Measurements from ENCODE around the gene CCDC57. TPM values are rescaled to one million over a fixed set of nuclear protein-coding genes. Genes with fewer than 3 reads are reported as not detected.

The CCDC57 gene
- total and polyA plus RNA-seq, 4 donors = 5.4 to 19.1 (median 11.7) TPM

DNA sequence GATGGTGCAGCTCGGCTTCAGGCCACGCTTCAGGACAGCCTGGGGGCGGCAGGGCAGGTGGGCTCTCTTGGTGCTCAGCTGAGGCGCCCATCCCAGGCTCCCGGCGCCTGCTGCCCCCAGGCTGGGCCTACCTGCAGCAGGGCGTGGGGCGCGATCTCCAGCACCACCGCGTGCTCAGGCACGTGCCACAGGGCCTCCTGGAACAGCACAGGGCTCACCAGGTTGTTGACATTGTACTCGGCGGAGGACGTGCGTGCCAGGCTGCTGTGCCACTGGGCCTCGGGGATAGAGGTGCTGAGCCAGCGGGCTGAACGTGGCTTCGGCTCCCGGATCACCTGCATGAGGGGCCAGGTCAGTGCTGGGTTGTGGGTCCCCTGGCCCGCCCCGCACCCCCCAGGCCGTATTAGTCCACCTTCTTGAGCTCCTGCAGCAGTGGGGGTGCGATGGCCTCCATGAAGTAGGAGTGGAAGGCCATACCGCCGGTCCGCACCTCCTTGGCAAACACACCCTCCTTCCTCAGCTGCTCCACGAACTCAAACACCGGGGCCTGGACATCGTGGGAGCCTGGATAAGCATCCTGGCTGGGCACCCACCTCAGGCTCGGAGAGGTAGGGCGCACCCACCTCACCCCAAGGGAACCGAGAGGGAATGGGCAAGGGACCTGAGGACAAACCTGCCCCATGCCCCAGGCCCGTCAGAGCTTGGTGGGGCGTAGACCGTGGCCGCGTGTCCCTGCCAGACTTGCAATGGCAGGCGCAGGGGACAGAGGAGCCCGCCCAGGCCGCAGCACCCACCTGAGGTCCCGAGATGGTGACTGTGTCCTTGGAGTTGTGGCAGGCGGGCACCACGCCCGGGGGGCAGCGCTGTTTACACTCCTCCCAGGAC lies 123.6 kb downstream of the CCDC57 start:
- Histone ChIP-seq H3K27ac (ENCODE audit: low read depth in 1 of 2, low read length in 2 of 2) (no peak overlapping the region), H3K4me1 (ENCODE audit: control insufficient read depth in 4 of 4, insufficient read depth in 4 of 4, low read length in 3 of 4) (peaks cover 0 to 45% (median 17%) of the 10 kb centered on the region in 4 donors), H3K9ac (ENCODE audit: low read depth in 1 of 2, low read length in 2 of 2) (no peak overlapping the region), H3K4me3 (ENCODE audit: low read depth in 1 of 3, low read length in 3 of 3) (no peak overlapping the region), H3K27me3 (ENCODE audit: control insufficient read depth in 4 of 4, insufficient read depth in 4 of 4, low read length in 3 of 4) (no peaks in the 10 kb centered on the region), H3K9me3 (ENCODE audit: control insufficient read depth in 4 of 4, low read length in 3 of 4) (no peaks in the 10 kb centered on the region), H3K36me3 (ENCODE audit: control insufficient read depth in 4 of 4, insufficient read depth in 3 of 4, low read depth in 1 of 4, low read length in 3 of 4) (peaks cover 38 to 77% (median 52%) of the 10 kb centered on the region in 4 donors)
- WGBS = 76% methylated on average over 47 of the region's 47 CpGs
- TF ChIP-seq SP1 (IDR thresholded peaks at IDR 0.05) (no peak), TAF1 (conservative IDR thresholded peaks at IDR 0.05) (no peak), MAX (IDR thresholded peaks at IDR 0.05) (no peak), HNF4A (conservative IDR thresholded peaks at IDR 0.05) (no peak), YY1 (IDR thresholded peaks at IDR 0.05) (no peak), NR2F2 (IDR thresholded peaks at IDR 0.05) (no peak), JUND (IDR thresholded peaks at IDR 0.05) (no peak), HNF4G (IDR thresholded peaks at IDR 0.05) (no peak), GABPA (IDR thresholded peaks at IDR 0.05 in 1 of 2, conservative IDR thresholded peaks at IDR 0.05 in 1 of 2) (no peak)
- no peak for DNase-seq (ENCODE audit: low spot score)

DNA sequence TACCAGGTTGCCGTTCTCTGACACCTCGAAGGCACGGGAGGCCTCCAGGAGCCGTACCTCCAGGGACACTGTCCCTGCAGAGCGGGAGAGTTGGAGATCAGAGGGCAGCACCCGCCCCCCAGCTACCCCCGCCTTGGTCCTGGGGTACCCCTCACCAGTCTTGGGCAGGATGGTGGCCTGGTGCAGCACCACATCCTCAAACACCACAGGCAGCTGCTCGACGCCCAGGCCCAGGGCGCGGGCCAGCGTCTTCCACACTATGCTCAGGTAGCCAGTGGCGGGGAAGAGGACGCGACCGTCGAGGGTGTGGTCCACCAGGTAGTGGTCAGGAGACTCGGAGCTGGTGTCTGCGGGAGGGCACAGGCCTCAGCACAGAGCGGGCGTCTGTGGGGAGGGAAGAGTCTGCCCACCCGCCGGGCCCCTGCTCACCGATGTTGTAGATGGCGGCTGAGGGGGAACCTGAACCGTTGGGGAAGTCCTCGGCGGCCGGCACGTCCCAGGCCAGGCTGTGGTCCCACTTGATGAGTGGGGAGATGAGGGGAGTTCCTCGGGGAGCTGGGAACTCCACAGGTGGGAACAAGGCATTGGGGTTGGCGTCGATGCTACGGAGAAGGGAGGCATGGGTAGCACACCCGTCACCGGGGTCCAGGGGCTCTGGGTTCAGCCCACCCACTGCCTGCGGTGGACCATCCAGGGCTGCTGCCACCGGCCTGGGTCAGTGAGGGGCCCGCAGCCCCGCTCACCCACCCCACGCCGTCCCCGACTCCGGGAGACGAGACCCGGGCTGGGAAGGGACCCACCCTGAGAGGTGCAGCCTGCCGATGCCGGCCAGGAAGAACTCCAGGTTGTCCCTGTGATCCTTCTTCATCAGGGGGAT lies 124.4 kb downstream of the CCDC57 start:
- 95% methylated on average over 48 of the region's 48 CpGs for WGBS
- Histone ChIP-seq H3K9ac (ENCODE audit: low read depth in 1 of 2, low read length in 2 of 2) (no peak overlapping the region), H3K4me3 (ENCODE audit: low read depth in 1 of 3, low read length in 3 of 3) (no peak overlapping the region), H3K27me3 (ENCODE audit: control insufficient read depth in 4 of 4, insufficient read depth in 4 of 4, low read length in 3 of 4) (no peaks in the 10 kb centered on the region), H3K9me3 (ENCODE audit: control insufficient read depth in 4 of 4, low read length in 3 of 4) (no peaks in the 10 kb centered on the region), H3K27ac (ENCODE audit: low read depth in 1 of 2, low read length in 2 of 2) (no peak overlapping the region), H3K4me1 (ENCODE audit: control insufficient read depth in 4 of 4, insufficient read depth in 4 of 4, low read length in 3 of 4) (peaks cover 0 to 40% (median 12%) of the 10 kb centered on the region in 4 donors), H3K36me3 (ENCODE audit: control insufficient read depth in 4 of 4, insufficient read depth in 3 of 4, low read depth in 1 of 4, low read length in 3 of 4) (peaks cover 36 to 83% (median 54%) of the 10 kb centered on the region in 4 donors)
- TF ChIP-seq HNF4A (conservative IDR thresholded peaks at IDR 0.05) (no peak), YY1 (IDR thresholded peaks at IDR 0.05) (no peak), SP1 (IDR thresholded peaks at IDR 0.05) (no peak), REST (IDR thresholded peaks at IDR 0.05) (no peak), RXRA (IDR thresholded peaks at IDR 0.05) (no peak), EGR1 (IDR thresholded peaks at IDR 0.05; ENCODE audit: low read depth in 2 of 2) (no peak), MAX (IDR thresholded peaks at IDR 0.05) (no peak), FOXA2 (IDR thresholded peaks at IDR 0.05) (no peak), ATF3 (IDR thresholded peaks at IDR 0.05) (no peak), RAD21 (IDR thresholded peaks at IDR 0.05) (no peak), FOXA1 (IDR thresholded peaks at IDR 0.05) (no peak), NR2F2 (IDR thresholded peaks at IDR 0.05) (no peak), HNF4G (IDR thresholded peaks at IDR 0.05) (no peak), JUND (IDR thresholded peaks at IDR 0.05) (no peak), ZBTB33 (IDR thresholded peaks at IDR 0.05) (no peak), TAF1 (conservative IDR thresholded peaks at IDR 0.05) (no peak)
- TF ChIP-seq, protein P1, sequence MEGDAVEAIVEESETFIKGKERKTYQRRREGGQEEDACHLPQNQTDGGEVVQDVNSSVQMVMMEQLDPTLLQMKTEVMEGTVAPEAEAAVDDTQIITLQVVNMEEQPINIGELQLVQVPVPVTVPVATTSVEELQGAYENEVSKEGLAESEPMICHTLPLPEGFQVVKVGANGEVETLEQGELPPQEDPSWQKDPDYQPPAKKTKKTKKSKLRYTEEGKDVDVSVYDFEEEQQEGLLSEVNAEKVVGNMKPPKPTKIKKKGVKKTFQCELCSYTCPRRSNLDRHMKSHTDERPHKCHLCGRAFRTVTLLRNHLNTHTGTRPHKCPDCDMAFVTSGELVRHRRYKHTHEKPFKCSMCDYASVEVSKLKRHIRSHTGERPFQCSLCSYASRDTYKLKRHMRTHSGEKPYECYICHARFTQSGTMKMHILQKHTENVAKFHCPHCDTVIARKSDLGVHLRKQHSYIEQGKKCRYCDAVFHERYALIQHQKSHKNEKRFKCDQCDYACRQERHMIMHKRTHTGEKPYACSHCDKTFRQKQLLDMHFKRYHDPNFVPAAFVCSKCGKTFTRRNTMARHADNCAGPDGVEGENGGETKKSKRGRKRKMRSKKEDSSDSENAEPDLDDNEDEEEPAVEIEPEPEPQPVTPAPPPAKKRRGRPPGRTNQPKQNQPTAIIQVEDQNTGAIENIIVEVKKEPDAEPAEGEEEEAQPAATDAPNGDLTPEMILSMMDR (IDR thresholded peaks at IDR 0.05; ENCODE audit: low read depth, low read length, missing input control) = no peak
- no peak for DNase-seq (ENCODE audit: low spot score)

Data from liver (tissue), 9 donors.